Fibroblast of skin of left quadriceps (primary cell): ENCODE data around the gene MTRF1L.
"Not testable (repeated sequence)": the region's sequence is repeated elsewhere in the genome, so short reads cannot be mapped to it uniquely, and the experiment has no call there.

Experiments
- DNase-seq, 2 experiments: peaks; one replicate each; pipeline ENCODE4 v3.0.0-alpha.2; 2013; ENCODE audit warnings: low read depth in 2 of 2

MTRF1L gene

DNA sequence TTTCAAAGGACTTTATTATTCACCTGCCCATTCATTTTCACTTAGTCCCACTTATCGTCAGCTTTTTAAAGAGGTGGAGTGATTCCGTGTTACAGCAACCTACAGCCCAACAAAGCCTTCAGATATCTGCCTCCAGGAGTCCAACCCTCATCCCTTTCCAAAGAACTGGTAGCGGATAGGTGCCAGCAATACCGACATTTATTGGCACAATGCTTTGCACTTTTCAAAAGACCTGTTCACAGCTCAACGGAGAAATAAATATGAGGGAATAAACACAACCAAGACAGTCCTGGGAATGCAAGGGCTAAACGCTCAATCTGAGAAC is 819 bp upstream of the MTRF1L start:
- DNase-seq = no peak

DNA sequence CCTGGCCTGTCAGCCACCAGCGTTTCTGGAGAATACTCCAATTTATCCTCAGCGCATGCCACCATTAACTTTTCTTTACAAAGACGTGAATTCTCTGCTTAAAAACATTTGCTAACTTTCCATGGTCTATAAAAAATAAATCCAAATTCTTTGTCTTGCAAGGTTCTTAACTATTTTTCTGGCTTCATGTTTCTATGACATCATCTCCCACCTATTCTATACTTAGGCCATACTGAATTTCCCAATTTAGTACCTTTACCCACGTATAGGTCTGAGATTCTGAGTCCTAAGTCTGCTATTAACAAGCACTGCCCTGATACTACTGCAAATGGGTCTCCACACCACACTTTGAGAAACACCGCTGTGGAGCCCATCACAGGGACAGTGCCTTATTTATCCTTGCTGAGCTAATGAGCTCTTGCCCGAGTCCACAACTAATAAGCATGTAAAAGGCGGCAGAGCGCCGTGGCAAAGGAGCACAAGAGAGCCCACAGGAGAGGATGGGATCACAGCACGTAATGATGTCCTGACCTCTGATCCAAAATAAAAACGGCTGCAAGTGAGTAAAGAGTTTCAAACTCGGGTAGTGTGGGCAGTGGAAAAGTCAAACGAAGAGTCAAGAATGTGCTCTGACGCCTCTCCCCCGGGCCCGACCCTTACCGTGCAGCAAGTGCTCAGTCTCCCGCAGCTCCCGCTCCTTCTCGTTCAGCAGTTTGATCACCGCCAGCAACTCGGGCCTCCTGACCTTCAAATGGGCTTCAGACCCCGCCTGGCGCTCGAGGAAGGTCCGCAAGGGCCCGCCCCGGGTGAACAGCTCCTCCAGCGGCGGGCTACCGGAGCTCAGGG is 519 bp downstream of the MTRF1L start:
- DNase-seq = no peak

DNA sequence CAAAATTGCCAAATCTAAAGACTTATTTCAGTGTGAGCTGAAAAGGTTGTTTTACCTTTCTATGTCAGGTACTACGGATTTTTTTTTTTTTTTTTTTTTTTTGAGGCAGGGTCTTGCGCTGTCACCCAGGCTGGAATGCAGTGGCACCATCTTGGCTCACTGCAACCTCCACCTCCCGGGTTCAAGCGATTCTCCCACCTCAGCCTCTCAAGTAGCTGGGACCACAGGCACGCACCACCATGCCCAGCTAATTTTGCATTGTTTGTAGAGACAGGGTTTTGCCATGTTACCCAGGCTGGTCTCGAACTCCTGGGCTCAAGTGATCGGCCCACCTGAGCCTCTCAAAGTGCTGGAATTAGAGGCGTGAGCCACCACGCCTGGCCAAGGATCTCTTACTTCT is 1.7 kb downstream of the MTRF1L start:
- not testable (repeated sequence) for DNase-seq

DNA sequence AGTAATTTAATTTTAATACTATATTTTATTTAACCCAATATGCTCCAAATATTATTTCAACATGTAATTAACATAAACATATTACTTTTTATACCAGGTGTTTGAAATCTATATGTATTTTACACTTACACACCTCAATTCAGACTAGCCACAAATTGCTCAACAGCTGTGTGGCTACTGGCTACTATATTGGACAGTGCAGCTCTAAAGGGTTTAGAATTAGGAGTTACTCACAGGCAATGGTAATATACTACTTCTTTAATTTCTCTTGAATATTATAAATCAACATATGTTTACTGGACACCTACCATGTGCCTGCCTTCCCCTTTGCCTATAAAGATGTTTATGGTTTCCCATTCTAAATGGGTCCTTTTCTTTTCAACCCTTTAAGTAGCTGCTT is 2.3 kb downstream of the MTRF1L start:
- no peak for DNase-seq

DNA sequence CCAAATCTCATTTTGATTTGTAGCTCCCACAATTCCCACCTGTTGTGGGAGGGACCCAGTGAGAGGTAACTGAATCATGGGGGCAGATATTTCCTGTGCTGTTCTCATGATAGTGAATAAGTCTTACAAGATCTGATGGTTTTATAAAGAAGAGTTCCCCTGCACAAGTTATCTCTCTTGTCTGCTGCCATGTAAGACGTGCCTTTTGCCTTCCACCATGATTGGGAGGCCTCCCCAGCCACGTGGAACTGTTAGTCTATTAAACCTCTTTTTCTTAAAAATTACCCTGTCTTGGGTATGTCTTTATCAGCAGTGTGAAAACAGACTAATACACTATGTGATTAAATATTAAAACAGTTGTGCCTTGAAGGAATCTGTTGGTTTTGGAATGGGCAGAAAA is 3.0 kb downstream of the MTRF1L start:
- not testable (repeated sequence) for DNase-seq

DNA sequence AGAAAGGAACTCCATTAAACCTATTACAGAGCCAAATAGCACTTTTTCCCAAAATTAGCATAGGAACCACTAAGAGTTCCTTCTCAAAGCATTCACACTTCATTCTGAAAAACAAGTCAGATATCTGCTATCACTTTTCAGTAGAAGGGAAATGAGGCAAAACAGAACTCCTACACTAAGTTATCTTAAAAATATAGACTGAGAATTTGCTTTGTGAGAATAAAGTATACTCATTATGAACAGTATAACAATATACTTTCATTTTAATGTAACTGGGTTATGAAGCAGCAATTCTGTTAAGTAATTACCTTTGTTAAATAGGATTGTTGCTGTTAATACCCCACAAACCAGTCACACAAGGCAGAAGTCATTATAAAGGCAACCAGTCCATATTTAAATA is 8.7 kb downstream of the MTRF1L start:
- DNase-seq = no peak

DNA sequence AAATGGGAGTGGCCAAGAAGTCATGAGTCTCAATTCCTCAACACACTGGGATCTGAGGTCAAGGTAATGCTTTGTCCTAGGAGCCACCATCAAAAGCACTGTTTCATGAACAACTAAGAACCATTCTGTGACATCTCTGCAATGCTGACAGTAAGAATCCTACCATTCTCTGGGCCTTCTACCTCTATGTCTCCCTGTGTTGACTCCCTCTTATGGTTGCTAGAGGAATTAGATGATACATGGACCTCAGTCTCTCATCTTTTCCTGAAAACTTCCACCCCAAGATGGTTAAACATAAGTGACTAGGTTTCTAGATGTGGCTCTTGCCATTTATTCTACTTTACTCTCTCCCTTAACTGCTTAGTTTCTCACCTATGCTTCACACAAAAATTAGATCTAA is 9.1 kb downstream of the MTRF1L start:
- no peak for DNase-seq

DNA sequence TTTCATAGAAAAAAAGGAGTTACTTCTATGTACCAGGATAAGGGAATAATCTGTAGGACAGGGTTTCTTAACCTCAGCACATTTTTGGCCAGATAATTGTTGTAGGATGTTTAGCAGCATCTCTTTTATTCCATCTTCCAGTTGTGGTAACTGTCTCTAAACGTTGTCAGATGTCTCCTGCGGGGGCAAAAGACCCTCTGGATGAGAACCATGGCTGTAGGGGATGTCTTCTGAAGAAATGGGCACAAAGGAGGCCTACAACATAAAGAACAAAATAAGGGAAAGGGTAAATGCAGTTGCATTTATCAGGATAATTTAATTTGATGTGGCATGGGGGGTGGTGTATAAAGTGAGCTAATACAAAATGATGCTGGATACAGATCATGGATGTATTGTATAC is 15.5 kb downstream of the MTRF1L start:
- DNase-seq = no peak

DNA sequence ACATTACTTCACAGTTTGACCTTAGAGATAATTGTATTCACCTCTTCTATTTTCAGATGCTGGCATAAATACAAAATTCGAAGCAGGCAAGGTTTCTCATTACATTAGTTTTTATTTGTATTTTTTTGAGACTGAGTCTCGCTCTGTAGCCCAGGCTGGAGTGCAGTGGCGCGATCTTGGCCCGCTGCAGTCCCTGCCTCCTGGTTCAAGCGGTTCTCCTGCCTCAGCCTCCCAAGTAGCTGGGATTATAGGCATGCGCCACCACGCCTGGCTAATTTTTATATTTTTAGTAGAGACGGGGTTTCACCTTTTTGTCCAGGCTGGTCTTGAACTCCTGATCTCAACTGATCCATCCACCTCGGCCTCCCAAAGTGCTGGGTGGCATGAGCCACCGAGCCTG is 17.2 kb downstream of the MTRF1L start:
- DNase-seq = not testable (repeated sequence)

DNA sequence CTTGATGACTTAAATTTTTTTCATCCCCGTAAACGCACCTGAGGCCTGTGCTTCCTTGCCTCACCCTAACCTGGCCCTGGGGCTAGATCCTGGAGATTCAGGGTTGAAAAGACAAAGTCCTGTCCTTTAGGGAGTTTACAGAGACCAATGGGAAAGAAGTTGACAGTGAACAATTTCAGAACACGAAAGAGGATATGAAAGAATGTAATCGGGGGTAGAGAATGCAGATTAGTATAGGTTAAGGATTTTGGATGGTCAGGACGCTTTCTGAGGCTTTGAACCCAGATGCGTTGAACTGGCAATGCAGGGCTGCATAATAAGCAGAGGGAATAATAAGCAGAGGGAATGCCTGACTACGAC is 18.0 kb downstream of the MTRF1L start:
- no peak for DNase-seq

DNA sequence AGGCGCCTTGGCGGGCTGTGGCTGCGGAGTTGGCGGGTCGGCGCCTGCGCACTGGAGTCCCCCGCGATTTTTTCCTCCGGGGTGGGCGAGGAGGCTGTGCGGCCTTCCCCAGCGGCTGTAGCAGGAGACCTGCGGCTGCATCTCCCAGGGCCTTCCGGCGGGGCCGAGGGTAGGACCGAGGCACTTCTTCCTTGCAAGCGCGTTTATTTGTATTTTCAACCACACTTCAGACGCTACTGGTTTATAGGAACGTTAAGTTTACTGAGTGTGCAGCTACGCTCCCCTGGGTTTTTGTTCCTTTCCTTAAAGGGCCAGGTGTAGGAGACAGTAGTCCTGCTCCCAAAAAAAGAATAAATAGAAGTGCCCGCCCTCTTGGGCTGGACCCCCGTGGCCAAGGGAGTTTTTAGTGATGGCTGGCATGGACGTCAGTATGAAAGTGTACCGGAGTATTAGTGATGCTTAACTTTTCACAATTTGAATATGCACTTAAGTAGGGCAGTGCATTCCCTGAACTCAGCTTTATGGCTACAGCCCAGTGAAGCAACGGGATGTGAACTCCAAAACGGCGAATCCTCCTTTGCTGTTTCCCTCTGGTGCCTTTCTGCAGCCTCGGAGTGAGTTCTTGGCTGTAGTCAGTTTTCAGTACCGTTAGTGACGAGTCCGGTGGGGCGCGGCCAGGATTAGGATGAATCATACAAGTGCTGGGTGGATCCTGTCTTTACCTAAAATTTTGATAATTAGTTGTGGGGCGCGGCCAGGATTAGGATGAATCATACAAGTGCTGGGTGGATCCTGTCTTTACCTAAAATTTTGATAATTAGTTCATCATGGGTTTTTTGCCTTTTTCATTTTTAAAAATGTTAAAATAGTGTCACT is 18.6 kb downstream of the MTRF1L start:
- peak; percentile 47 to 55 for DNase-seq

DNA sequence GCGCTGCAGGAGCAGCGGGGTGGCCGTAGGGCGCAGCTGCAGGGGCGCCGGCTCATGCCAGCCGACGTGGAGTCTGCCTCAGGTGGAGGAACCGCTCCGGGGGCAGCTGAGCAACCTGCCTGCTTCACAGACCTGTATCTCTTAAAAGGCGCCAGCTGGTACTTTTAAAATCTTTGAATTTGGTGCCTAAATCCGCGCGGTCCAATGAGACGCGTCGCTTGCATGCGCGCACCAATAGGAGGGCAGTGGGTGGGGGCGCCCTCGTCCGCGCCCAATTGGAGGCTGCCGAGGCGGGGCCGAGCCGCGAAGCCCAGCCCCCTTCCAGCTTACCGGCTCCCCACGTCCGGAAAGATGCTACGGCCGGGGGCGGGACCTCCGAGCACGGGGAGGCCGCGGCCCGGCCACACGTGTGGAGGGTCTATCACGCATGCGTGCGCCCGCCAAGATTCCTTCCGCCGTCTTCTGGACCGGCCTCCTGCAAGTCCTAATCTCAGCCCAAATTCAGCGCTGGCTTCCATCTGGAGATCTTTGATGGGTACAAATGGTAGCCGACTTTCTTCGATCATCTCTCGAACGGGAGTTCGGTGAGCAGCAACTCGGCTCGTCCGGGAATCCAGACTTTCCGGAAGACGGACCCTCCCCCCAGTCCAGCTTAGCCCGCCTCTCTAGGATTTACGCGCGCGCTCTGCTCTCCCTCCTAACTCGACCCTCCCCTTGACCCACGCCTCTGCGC is 19.4 kb downstream of the MTRF1L start, which contains the start of gene FBXO5:
FBXO5 (minus strand) TSS at position 138 of the 733 bp plus-strand sequence; CDS start at position 56, 82 bp downstream.
- peak; percentile 95 to 97 for DNase-seq

DNA sequence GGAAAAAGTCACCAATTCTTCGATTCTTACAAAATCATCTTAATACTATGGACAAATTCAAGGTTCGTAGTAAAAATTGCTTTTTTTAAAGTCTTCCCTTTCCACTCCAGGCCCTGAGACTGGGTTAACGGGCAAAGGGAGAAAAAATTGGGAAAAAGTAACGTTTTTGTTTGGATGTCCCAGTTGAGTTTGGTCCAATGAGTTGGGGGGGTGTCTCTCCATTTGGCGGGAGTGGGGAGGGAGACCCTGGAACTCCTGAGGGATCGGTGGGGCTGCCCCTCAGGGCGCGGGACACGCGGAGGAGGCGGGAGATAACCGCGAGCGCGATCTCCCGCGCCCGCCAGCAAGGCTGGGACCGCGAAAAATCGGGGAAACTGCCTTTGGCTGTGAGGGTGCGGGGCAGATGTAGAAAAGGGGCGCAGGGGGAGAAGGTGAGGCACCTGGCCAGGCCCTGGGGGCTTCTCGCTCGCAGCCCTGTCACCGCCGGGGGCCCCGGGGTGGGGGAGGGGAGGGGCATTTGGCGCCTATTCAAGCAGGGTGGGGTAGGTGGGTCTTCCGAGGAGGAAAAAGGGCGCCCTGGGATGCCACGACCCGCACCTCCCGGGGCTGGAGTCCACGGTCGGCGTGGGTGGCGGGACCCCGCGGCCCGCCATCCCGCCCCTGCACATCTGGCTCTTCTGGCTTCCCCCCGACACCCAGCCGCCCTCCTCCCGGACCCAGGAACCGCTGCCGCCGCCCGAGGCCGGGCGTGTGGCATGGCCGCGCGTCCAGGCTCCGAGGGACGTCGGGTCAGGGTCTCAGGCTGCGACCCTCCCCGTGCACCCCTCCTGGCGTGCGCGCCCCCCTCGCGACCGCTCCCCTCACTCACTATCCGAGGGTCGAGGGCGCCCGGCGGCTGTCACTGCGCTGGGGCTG is 20.3 kb downstream of the MTRF1L start:
- DNase-seq = no peak

DNA sequence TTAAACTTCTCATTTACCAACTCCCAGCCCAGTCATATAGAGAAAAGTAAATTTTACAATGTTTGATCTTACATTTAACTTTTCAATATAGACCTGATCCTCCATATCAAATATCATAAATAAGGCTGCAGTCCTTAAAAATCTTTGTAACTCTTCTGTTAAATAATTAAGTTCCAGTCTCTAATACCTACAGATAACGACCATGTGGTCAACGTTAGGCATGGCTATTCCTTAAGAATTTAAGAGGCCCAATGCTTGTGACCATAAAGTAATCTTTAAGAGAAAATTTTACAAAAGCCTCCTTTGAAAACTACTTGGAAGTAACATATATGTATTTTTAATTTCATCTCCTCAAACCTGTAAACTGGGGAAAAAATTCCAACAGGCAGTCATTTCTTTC is 21.3 kb downstream of the MTRF1L start:
- DNase-seq = no peak

DNA sequence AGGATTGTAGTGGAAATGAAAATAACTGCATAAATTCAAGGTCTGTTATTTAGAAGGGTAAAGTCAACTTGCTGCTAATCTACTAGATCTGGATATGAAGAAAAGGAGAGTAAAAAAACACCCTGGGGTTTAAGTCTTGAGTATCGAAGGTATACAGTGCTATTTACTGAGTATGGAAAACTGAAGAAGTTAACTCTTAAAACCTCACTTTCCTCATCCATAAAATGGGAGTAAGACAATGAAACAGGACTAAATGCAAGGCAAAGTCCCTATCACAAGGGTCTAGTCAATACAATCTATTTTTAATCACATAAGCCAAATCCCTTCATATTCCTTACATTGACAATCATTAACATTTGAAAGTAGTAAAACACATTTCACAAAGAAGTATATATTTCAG is 21.9 kb downstream of the MTRF1L start:
- no peak for DNase-seq

DNA sequence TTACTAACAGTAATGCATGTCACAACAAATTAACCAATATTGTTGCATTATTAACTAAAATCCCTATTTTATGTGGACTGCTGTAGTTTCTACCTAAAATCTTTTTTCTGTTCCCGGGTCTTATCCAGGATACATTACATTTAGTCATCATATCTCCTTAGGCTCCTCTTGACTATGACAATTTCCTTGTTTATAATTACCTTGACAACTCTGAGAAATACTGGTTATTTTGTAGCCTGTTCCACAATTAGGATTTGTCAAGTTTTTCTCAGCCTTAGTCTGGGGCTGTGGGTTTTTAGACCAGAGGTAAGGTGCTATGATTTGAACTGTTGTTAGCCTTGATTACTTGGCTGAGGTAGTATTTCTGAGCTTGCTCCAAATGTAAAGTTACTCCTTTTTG is 23.4 kb downstream of the MTRF1L start:
- DNase-seq = no peak

DNA sequence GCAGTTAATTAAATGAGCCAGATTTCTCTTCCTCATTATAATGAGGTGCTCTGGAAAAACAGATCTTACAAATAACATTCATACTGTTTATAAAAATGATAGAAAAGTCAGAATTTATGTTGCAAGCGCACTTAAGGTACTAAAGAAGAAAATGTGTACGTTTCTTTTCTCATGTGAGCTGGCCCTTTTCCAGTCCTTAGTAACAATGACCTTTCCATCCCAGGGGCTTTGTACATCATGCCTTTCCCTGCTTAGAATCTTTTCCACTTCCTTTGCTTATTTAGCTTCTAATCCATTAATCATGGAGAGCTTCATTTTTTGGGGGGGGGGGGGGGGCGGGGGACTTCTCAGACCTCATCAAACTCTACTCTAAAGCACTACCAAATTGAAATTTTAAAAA is 24.5 kb downstream of the MTRF1L start:
- no peak for DNase-seq

DNA sequence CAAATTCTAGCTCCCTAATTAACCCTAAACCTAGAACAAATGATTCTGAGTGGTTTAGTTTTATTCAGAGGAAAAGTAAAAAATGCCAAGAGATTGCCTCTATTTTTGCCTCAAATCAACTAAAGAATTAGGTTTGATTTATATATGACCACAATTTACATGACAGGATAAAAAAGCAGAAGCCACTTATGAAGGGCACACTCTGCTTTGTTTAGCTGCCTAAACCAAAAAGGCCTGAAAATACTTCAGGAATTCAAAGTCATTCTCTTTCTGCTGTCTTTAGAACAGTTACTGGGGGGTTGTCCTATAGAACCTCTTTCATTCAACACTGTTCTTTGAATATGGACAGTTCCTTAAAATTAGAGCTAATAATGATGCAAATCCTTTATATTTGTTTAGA is 25.0 kb downstream of the MTRF1L start:
- DNase-seq = no peak

DNA sequence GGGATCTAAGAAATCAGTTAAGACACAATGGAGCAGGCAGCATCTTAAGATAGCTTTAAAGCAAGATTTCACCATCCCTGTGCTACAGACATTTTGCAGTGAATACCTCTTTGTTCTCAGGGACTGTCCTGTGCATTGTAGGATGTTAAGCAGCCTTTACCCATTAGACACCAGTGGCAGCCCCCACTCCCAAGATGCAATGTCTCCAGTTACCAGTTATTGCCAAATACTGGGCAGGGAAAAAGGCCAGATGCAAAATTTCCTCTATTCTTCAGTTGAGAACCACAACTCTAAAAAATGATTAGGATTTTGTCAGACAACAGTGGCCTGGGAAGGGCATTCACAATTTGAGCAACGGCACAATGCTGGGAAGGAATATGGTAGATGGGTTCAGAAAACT is 25.8 kb downstream of the MTRF1L start:
- DNase-seq = no peak

DNA sequence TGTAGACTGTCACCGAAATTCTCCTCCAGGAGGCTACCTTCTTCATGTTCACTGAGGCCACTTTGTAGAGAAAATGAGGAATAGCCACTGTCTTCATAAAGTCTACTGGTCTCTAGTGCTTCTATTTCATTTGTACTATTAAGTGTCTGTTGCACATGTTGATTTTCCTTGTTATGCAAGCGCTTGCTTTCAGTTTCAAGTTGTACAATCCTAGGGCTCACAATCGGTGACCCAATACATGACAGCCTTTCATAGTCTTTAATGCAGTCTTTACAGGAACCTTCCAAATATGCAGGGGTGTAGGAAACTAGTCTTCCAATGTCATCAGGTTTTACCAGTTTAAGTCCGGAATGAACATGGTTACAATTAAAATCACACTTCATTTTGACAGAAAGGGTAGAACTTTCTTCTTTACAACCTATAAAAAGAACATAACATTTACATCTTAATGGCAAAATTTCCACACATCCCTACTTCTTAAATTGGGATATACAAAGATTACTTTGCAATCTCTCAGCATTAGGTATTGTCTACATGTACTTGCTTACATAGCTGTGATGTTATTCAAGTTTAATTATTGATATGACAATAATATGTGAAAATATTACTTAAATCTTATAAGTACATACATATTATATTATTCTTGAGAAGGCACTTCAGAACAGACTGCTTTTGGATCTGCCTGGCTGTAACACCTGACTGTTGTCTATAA is 27.1 kb downstream of the MTRF1L start:
- DNase-seq = no peak

DNA sequence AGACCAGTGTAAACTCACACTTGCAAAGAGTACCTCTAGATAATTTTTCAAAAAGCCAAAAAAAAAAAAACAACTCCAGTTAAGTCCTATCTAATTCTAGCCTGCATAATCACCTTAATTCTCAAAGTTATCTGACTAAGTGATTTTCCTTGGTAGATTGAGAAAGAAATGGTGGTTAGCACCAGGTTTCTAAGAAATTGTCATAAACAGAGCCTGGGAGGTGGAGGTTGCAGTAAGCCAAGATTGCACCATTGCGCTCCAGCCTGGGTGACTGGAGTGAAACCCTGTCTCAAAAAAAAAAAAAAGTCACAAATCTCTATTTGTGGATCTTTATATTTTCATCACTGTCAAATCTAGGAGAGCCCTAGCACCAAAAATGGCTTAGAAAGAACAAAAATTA is 28.6 kb downstream of the MTRF1L start:
- no peak for DNase-seq
